AG08396 (cell line): ENCODE results near the gene ALOX12B.
A peak's percentile ranks its signal among the peaks of the same experiment; 100 is the strongest.
"Not testable (repeated sequence)": the region's sequence is repeated elsewhere in the genome, so short reads cannot be mapped to it uniquely, and the experiment has no call there.

Experiments
- DNase-seq: peaks from one replicate; pipeline ENCODE4 v3.0.0; 2012; ENCODE audit warnings: low spot score, mixed read lengths

The ALOX12B gene

GRCh38 chr17:8064561-8065019 lies 22.9 kb downstream of the ALOX12B start:
- DNase-seq: no peak

- DNase-seq: no peak
Observed at GRCh38 chr17:8063761-8064534, 23.6 kb downstream of the ALOX12B start.

GRCh38 chr17:8062807-8063483 lies 24.6 kb downstream of the ALOX12B start:
- DNase-seq: no peak

- no peak for DNase-seq
Observed at GRCh38 chr17:8062435-8062806, 25.1 kb downstream of the ALOX12B start.

- not testable (repeated sequence) for DNase-seq
Observed at GRCh38 chr17:8061851-8062250, 25.7 kb downstream of the ALOX12B start.

- DNase-seq: peak; percentile 85
Observed at GRCh38 chr17:8060274-8060673, 27.2 kb downstream of the ALOX12B start.

GRCh38 chr17:8059131-8059530 lies 28.4 kb downstream of the ALOX12B start:
- DNase-seq: no peak

GRCh38 chr17:8057691-8058114 lies 29.8 kb downstream of the ALOX12B start:
- peak; percentile 85 for DNase-seq

GRCh38 chr17:8056976-8057625 lies 30.4 kb downstream of the ALOX12B start:
- DNase-seq: no peak

GRCh38 chr17:8056232-8056975 lies 31.1 kb downstream of the ALOX12B start:
- peak; percentile 36 for DNase-seq

GRCh38 chr17:8055851-8056231 lies 31.7 kb downstream of the ALOX12B start:
- DNase-seq: peak; percentile 3

- no peak for DNase-seq
Observed at GRCh38 chr17:8053600-8053999, 33.9 kb downstream of the ALOX12B start.

- no peak for DNase-seq
Observed at GRCh38 chr17:8052256-8053252, 35.0 kb downstream of the ALOX12B start.

GRCh38 chr17:8051831-8052230 lies 35.7 kb downstream of the ALOX12B start:
- no peak for DNase-seq

GRCh38 chr17:8048736-8049135 lies 38.8 kb downstream of the ALOX12B start:
- DNase-seq: no peak

GRCh38 chr17:8048236-8048635 lies 39.3 kb downstream of the ALOX12B start:
- no peak for DNase-seq

GRCh38 chr17:8047769-8048110 lies 39.8 kb downstream of the ALOX12B start:
- no peak for DNase-seq

GRCh38 chr17:8046929-8047768 lies 40.4 kb downstream of the ALOX12B start:
- no peak for DNase-seq

- DNase-seq: no peak
Observed at GRCh38 chr17:8046306-8046928, 41.1 kb downstream of the ALOX12B start.
